HG02943 (cell line): ENCODE measurements around the gene CUX1.
"Not testable (repeated sequence)": the region's sequence is repeated elsewhere in the genome, so short reads cannot be mapped to it uniquely, and the experiment has no call there.

ENCODE experiments used
- ATAC-seq: cut with Tn5 transposase; IDR thresholded peaks from one replicate; pipeline ENCODE4 v1.9.1; 2021; ENCODE audit warnings: mild to moderate bottlenecking, low read depth, moderate library complexity; ENCODE audit not compliant: unreplicated experiment

CUX1 gene

DNA sequence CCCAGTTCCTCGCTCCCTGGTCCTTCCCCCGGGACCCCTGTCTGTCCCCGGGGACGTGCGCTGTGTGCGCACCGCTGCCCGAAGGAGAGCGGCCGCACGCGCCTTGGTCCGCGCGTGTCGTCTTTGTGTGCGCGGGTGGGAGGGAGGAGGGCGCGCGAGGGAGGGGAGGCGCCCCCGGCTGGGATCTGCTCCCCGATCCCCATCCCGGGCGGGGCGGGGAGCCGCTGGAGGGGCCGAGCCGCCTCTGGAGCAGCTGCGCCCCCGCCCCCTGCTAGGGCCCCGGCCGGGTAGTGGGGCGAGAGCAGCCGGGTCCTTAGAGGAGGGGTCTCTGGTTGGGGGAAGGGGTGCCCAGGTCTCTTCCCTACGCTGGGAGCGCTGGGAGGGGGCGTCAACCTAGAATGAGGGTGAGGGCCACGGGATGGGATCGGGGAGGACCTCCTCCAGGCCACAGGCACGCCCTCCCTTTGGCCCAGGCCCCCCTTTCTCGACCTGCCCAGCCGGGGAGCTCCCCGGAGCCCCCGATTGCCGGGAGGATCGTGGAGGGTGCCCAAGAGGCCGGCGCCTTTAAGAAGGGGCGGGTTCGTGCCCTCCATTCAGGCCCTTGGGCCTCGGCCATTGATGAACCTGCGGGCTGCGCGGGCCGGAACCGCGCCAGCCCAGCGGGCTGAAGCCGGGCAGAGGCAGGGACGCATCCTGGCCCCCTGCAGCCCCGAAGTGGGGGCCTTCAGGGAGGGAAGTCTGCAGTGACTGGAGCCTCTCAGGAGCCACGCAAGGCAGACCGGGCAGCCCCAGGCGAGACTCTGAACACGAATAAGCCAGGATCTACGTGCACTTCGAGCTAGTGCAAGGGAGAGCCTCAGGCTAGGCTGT, 469.9 kb downstream of the CUX1 start:
- ATAC-seq: no peak

DNA sequence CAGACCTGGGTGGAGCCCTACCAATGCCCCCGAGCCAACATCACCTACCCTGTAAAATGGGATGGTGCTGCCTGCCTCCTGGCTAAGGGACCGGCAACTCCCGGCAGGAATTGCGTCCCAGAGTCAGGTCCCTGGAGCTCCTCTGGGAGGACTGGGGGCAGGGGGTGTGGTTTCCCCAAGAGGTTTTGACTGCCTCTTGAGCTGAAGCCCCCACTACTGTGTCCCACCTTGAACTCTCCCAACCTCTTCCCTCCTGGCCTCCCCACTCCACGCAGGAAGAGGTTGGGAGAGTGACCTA, 470.5 kb downstream of the CUX1 start:
- no peak for ATAC-seq

DNA sequence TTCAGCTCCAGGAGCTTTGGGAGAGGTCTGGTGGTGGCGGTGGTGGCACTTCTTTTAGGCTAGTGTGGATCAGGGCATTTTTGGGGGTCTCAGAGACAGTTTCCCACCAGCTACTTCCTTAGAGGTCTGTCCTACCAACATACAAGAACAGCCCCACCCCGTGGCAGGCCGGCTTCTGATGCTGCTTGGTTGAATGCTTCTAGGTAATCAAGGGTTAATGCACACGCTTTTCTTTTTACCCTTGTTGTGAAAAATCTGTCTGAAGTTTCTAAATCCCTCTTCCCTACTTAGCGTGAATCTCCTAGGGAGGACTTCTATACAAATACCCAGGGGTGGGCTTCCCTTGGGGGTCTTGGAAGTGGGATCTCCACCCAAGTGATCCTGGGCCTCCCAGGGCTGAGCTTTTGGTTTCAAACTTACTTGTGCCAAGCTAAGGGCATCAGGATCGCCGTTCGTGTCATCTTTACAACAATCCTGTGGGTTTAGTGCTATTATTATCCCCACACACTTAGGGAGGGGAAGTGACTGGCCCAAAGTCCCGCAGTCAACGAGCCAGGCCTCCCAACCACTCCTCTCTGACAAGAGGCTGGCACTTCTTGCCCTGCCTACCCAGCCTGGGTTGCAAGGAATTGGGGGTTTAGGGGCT, 471.0 kb downstream of the CUX1 start:
- no peak for ATAC-seq

DNA sequence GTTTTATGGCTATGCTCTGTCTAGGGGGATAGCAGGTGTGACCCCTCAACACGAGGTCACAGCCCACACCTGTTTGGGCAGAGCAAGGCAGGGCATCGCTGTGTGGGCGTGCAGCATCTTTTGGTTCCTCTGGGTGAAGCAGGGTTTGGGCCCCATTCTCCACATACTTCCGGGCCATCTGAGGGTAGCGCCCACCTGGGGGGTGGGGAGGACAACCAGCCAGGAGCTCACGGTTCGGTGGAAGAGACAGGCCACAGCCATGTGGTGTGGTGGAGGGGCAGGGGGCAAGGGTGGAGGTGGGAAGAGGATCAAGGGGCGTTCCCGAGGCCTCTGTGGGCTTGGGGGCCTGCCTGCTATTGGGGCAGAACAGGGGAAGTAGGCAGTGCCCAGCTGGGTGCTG, 471.6 kb downstream of the CUX1 start:
- no peak for ATAC-seq

DNA sequence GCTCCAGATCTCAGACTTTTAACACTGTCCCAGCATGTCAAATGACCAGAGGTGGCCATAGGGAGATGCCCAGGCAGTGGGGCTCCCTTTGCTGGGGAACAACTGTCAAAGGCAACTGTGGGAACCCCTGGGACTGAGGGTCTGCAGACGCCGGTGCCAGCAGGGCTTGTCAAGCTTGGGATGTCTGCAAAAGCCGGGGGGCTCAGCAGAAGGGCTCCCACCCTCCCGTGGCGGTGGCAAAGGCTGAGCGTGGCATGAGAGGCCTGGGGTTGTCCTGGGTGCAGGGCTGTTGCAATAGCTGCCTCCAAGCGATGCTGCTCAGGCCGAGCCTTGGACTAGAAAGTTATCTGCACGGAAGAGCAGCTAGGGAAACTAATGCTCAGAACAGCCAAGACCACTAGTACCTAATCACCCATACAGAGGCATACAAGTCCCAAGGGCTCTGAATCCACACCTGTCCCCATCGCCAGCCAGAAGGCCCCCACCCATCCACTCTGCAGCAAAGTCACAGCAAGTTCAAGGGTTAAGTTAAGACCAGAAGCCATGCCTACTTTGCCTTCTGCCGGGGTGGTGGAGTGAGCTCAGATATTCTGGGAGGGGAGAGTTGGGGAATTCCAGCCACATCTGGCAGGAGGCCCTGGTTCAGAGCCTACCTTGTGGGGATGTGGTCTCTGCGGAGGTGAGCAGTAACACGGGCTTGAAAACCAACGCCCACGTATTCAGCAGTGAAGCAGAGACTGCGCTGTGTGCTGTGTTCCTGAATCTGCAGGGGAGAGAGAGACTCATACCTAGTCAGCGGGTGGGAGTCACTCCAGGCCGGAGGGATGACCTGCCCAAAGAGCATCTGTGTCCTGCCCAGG, 473.9 kb downstream of the CUX1 start:
- no peak for ATAC-seq

DNA sequence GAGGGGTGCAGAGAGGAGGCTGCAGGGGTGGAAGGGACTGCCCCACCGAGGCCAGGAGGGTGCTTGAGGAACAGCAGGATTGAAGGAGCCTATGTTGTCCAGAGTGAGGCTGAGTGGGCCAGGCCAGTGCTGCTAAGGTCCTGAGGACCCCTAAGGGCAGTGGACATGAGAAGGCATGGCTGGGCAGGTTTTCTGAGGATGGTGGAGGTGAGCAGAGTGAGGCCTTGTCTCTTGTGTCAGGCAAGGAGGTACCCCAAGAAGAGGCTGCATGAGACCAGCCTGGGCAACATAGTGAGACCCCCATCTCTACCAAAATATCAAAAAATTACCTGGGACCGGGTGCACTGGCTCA, 474.5 kb downstream of the CUX1 start:
- ATAC-seq: no peak

DNA sequence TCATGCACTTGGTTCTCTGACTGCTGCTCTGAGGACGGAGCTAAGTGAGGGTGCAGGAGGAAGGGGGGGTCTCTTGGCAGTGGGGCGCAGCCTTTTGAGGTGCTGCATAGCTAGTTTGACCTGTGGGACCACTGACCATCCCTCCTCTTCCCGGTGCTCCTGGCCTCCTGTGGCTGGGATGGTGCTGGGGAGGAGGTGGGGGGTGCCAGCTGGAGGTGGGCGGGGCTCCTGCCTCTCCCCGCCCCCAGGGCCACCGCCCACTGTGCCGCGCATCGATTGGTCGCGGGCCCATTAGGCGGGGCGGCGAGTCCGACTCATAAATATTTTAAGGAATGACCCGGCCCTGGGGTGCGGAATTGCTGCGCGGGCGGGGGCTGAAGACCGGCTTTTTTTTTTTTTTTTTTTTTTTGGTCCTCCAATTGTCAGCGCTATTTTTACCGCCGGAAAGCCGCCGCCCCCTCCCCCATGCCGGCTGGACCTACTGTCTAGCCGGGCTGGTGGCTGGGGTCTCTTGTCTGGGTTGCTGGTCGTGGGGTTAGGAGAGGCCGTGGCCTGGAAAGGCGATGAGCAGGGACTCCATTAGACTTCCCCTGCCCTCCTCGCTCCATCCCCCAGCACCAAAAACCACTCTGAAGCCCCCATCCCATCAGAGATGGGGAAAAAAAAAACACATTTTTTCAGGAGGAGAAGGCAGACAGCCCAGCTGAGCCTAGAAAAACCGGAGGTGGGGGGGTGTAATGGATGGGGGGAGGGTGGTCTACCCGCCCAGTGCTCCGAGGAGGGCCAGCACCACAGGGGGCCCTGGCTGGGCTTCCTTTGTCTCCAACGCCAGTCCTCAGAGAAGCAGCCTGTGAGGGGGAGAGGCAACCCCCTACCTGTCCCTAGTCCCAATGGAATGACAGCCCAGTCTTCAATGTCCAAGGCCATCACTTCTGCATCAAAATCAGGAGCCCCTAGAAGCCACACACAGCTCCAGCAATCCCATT, 475.7 kb downstream of the CUX1 start:
- no peak for ATAC-seq

DNA sequence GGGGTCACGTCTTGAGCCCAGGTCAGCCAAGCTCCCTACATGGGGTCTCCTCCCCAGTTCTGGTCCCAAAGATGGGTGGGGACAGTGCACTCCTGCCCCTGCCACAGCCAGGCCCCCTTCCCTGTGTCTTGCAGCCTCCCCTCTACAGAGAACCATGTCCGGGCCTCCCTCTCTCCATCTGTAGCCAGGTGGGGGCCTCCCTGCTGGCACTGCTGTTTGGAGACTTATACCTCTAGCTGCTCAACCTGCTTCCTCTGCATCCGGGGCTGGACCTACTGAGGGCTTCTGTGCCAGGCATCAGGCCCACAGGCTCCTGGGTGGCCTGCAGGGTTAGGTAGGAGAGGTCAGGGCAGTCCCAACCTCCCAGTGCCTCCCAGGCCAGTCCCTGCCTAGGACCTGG, 477.2 kb downstream of the CUX1 start:
- ATAC-seq: no peak

DNA sequence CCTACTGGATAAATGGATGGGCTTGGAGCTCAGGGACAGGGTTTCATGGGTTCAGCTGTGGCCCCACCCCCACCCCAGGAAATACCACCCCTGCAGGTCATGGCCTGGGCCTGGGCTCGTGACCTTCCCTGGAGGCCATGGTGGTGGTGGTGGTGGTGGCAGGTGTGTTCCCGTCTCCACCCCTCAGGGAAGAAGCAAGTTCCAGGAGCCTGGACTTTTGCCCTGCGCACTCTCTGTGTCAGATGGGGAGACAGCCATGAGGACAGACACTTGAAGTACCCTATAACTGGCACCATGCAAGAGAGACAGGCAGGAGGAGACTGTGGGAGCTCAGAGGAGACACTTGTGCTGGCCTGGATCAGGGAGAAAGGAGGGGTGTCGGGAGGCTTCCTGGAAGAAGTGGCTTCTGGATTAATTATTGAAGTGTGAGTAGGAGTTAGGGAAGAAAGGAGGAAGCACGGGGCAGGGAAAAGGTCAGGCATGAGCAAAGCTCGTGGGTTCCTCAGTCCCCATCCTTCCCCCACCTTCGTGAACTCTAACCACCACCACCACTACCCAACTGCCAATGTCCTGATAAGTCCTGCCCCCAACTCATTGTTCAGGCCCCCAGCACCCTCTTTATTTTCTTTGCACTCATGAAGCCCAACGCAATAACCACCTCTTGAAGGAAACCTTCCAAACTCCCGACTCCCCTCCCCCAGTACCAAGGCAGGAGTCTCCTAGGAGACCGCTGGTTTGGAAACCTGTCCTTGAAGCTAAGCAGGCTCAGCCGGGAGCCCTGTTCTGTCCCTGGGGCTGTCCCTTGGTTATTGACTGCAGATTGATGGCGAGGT, 478.1 kb downstream of the CUX1 start:
- ATAC-seq: no peak

DNA sequence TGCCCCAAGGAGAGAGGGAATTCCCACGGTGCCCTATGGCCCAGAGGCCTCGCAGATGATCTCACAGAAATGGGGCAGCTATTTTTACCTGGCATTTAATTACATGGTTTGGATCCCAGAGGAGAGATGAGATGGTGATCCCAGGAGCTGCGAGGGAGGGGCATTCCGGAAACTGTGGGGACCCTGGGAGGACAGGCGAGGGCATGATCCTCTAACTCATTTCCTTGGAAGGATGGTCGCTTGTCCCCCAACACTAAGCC, 478.7 kb downstream of the CUX1 start:
- ATAC-seq: no peak

DNA sequence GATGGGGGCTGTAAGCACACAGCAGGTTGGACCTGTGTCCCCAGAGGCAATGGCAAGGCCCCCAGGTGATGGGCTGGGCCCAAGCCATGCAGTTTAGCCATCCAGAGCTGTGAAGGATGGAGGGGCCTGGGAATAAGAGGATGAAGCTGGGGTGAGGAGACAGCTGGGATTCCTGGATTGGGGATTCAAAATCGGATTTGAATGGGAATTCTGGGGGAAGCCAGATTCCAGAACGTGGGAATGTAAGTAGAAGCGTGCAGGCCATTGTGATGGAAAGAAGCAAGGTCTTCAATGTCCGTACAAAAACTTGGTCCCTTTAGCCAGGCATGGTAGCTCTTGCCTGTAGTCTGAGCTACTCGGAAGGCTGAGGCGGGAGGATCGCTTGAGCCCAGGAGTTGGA, 479.1 kb downstream of the CUX1 start:
- ATAC-seq: no peak

DNA sequence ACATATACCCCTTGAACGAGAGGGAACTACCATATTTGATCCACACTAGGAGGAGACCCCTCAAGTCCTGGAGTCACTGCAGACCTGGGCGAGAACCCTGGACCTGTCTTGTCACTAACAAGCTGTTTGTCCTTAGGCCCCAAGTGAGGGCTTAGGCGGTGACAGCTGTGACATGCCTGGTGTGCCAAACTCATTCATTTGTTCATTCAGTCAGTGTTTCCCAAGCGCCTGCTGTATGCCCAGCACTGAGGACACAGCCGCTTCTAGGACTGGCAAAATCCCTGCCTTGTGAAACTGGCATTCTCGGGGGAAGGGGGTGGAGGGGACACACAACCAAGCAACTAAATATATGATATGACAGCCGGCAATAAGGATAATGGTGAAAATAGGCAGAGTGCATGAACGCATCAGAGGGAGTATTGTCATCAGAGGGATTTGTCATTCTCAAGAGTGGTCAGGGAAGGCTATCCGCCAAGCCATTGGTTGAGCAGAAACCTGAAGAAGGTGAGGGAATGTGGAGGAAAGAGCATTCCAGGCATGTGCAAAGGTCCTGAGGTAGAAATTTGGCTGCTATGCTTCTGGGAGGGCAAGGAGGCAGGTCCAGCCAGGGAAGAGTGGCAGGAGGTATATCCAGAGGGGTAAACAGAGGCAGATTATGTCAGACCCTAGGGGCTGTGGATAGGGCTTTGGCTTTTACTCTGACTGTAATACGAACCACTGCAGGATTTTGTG, 480.2 kb downstream of the CUX1 start:
- no peak for ATAC-seq

DNA sequence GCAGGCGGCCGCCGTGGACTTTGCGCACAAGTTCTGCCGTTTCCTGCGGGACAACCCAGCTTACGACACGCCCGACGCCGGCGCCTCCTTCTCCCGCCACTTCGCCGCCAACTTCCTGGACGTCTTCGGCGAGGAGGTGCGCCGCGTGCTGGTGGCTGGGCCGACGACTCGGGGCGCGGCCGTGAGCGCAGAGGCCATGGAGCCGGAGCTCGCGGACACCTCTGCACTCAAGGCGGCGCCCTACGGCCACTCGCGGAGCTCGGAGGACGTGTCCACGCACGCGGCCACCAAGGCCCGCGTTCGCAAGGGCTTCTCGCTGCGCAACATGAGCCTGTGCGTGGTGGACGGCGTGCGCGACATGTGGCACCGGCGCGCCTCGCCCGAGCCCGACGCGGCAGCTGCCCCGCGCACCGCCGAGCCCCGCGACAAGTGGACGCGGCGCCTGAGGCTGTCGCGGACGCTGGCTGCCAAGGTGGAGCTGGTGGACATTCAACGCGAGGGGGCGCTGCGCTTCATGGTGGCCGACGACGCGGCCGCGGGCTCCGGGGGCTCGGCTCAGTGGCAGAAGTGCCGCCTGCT, 483.3 kb downstream of the CUX1 start:
- no peak for ATAC-seq

DNA sequence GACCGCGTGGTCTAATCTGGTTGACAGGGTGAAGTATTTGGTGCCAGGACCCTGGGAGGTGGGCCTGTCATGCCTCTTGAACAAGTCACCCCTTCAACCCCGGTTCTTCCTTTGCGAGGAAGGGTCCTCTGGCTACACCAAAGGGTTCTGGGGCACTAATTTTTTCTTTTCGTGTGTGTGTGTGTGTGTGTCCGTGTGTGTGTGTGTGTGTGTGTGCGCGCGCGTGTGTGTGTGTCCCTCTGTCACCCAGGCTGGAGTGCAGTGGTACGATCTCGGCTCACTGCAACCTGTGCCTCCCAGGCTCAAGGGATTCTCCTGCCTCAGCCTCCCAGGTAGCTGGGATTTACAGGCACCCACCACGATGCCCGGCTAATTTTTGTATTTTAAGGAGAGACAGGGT, 483.9 kb downstream of the CUX1 start:
- ATAC-seq: not testable (repeated sequence)

DNA sequence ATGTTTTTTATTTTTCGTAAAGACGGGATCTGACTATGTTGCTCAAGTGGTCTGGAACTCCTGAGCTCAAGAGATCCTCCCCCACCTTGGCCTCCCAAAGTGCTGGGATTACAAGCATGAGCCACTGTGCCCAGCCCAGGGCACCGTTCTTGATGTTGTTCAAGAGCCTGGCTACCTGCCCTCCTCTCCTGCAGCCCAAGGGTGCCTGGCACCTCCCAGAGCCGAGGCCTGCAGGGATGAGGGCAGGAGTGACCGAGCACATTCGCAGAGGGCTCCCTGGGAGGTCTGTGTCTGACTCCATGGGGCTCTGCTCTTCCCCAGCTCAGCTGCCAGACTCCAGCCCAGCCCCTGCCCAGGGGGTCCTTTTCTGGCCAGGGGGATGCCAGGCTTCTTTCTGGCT, 484.6 kb downstream of the CUX1 start:
- ATAC-seq: no peak

DNA sequence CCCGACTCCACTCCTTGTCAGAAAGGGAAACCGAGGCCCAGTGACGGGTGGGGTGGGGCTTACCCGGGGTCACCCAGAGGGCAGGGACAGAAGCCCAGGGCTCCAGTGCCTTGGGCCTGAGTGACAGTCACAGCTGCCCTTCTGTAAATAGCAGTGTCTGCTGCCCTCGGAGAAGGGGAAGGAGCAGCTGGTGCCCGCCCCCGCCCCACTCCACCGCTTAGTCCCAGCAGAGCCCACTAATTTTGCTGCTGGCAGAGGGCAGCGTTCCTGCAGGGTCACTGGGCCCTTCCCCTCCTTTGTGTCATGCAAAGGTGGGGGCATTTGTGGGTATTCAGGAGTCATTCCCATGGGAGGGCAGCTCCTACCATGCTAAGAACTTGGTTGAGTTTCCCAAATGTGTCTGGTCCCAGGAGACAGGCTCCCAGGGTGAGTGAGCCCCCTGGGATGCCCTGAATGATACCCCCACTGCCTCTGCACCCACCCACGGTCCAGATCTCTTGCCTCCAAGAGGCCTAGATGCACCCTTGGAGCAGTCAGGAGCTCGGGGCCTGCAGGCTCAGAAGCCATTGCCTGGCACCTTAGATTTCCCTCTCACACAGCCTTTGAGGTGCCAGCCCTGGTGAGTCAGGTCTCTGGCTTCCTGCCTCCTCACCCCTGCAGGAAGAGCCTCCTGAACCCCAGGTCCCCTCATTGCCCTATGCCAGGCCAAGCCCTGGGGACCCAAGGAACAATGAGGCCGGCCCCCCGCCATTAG, 486.4 kb downstream of the CUX1 start:
- no peak for ATAC-seq

DNA sequence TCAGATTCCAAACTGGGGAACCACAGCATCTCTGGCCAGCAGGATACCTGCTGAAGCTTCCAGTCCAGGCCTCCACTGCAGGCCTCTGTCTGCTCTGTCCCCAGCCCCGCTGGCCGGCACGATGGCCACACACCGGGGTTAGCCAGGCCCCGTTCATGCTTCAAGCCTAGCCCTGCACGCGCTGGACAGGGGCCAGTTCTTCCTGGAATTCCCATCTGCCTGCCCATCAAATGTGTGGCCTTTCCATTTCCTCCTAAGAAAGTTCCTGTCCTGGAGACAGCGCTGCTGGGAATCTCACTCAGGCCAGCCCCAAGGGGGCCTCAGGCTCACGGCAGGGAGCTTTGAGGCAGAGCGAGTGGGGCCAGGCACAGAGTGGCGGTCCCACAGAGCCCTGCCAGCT, 487.2 kb downstream of the CUX1 start:
- no peak for ATAC-seq
